Measurements from ENCODE around the gene DEF6. TPM values are rescaled to one million over a fixed set of nuclear protein-coding genes. Genes with fewer than 3 reads are reported as not detected.
A peak's percentile ranks its signal among the peaks of the same experiment; 100 is the strongest.

DEF6 gene
- polyA plus RNA-seq (ENCODE audit: insufficient read length in 10 of 10), result 10 to 100 TPM in 1 of 10 donors, 1 to 10 TPM in 9; 3.1 to 12.0 (median 5.2) TPM
- long read RNA-seq, donor 1, partial matches to known transcripts, result 0 of 2 reads
- long read RNA-seq, donor 1, other reads (novel, unspliced or antisense), result 0 of 2 reads
- long read RNA-seq, donor 2, partial matches to known transcripts, result 0 of 1 reads
- long read RNA-seq, donor 2, other reads (novel, unspliced or antisense), result 0 of 1 reads
- long read RNA-seq, donor 3, result 0 reads
- long read RNA-seq, donor 4, result 0 reads
- long read RNA-seq, donor 5, partial matches to known transcripts, result 0 of 1 reads
- long read RNA-seq, donor 5, other reads (novel, unspliced or antisense), result 0 of 1 reads
- long read RNA-seq, donor 6, partial matches to known transcripts, result 0 of 4 reads
- long read RNA-seq, donor 6, other reads (novel, unspliced or antisense), result 0 of 4 reads
- long read RNA-seq, donor 7, partial matches to known transcripts, result 0 of 1 reads
- long read RNA-seq, donor 7, other reads (novel, unspliced or antisense), result 0 of 1 reads
- long read RNA-seq, donor 8, partial matches to known transcripts, result 0 of 1 reads
- long read RNA-seq, donor 8, other reads (novel, unspliced or antisense), result 0 of 1 reads
- long read RNA-seq, donor 9, result 0 reads

GRCh38 chr6:35297601-35298481, at the start of gene DEF6:
TSS of gene DEF6 (plus strand) at chr6:35297818. CDS start at chr6:35297857, 39 bp downstream.
- DNase-seq, result peak; percentile 77 to 95 (median 91)

- DNase-seq, result no peak
These were observed 49.3 kb upstream of the DEF6 start for GRCh38 chr6:35248300-35248699.

- DNase-seq, result no peak
These were observed 48.7 kb upstream of the DEF6 start for GRCh38 chr6:35248965-35249364.

- DNase-seq, result no peak
These were observed 45.7 kb upstream of the DEF6 start for GRCh38 chr6:35251949-35252348.

- no peak for DNase-seq
These were observed 44.4 kb upstream of the DEF6 start for GRCh38 chr6:35253249-35253648.

GRCh38 chr6:35258336-35258735, 39.3 kb upstream of the DEF6 start:
- peak in 1 of 3 donors; percentile 22 for DNase-seq

GRCh38 chr6:35258858-35259193, 38.8 kb upstream of the DEF6 start:
- DNase-seq, result peak in 2 of 3 donors; percentile 27 to 62

- DNase-seq, result peak; percentile 96 to 99 (median 98)
These were observed 38.2 kb upstream of the DEF6 start, which contains the start of gene ZNF76 for GRCh38 chr6:35259194-35259947. TSS of gene ZNF76 (plus strand) at chr6:35259735. CDS start at chr6:35281152, 21,417 bp downstream.

- peak in 1 of 3 donors; percentile 31 for DNase-seq
These were observed 37.5 kb upstream of the DEF6 start for GRCh38 chr6:35259948-35260590.

- DNase-seq, result peak in 1 of 3 donors; percentile 52
These were observed 36.7 kb upstream of the DEF6 start for GRCh38 chr6:35260591-35261570.

GRCh38 chr6:35262596-35262995, 35.0 kb upstream of the DEF6 start:
- no peak for DNase-seq

GRCh38 chr6:35264550-35265274, 32.9 kb upstream of the DEF6 start:
- no peak for DNase-seq

- no peak for DNase-seq
These were observed 32.1 kb upstream of the DEF6 start for GRCh38 chr6:35265523-35265922.

- no peak for DNase-seq
These were observed 30.2 kb upstream of the DEF6 start for GRCh38 chr6:35267446-35267845.

GRCh38 chr6:35267897-35268296, 29.7 kb upstream of the DEF6 start:
- no peak for DNase-seq

- DNase-seq, result no peak
These were observed 25.6 kb upstream of the DEF6 start for GRCh38 chr6:35272005-35272404.

GRCh38 chr6:35273822-35274559, 23.6 kb upstream of the DEF6 start:
- DNase-seq, result no peak

GRCh38 chr6:35275744-35276260, 21.8 kb upstream of the DEF6 start:
- no peak for DNase-seq
